Mesothelial cell of epicardium (in vitro differentiated cells): ENCODE results near the gene SEMA4C. TPM values are rescaled to one million over a fixed set of nuclear protein-coding genes. Genes with fewer than 3 reads are reported as not detected.

ENCODE experiments used
- DNase-seq, 2 experiments: peaks; one replicate each; pipeline ENCODE4 v3.0.0; 2021; ENCODE audit warnings: low spot score in 2 of 2; ENCODE audit not compliant: unreplicated experiment in 2 of 2
- H3K27ac Mint-ChIP-seq: 2 replicates; pipeline ENCODE4 v1.8.0; 2021; ENCODE audit warnings: mixed read lengths
- H3K27me3 Mint-ChIP-seq: 2 replicates; pipeline ENCODE4 v1.8.0; 2021; ENCODE audit warnings: low read depth, mixed read lengths
- H3K36me3 Mint-ChIP-seq: 2 replicates; pipeline ENCODE4 v1.8.0; 2021; ENCODE audit warnings: mixed read lengths
- H3K4me1 Mint-ChIP-seq: 2 replicates; pipeline ENCODE4 v1.8.0; 2021; ENCODE audit warnings: mixed read lengths
- H3K4me3 Mint-ChIP-seq: 2 replicates; pipeline ENCODE4 v1.8.0; 2021; ENCODE audit warnings: mild to moderate bottlenecking, moderate library complexity, mixed read lengths
- H3K9me3 Mint-ChIP-seq: 2 replicates; pipeline ENCODE4 v1.8.0; 2021; ENCODE audit warnings: mixed read lengths
- CTCF ChIP-seq: fragments of 200-600 bp; sonication (generic); IDR thresholded peaks from one replicate; pipeline ENCODE4 v1.5.0; 2021; ENCODE audit warnings: antibody characterized with exemption; ENCODE audit not compliant: unreplicated experiment
- total RNA-seq: library from RNA; stranded (reverse); gene quantifications from 3 replicates; pipeline ENCODE4 v1.2.1, GENCODE V29; 2021

The SEMA4C gene
- total RNA-seq, 1 donor from 2014 or later: 102 TPM

GRCh38 chr2:96848264-96848663 is 21.6 kb downstream of the SEMA4C start:
- TF ChIP-seq CTCF: no peak
- Mint-ChIP-seq H3K27me3 (no peaks in the 10 kb centered on the region), H3K36me3 (peaks cover 27% of the 10 kb centered on the region), H3K9me3 (no peaks in the 10 kb centered on the region), H3K4me1 (peaks cover 2% of the 10 kb centered on the region), H3K27ac (no peak overlapping the region), H3K4me3 (no peak overlapping the region)
- no peak for DNase-seq

GRCh38 chr2:96847586-96847985 is 22.3 kb downstream of the SEMA4C start:
- Mint-ChIP-seq H3K4me1 (peaks cover 4% of the 10 kb centered on the region), H3K27ac (no peak overlapping the region), H3K9me3 (no peaks in the 10 kb centered on the region), H3K27me3 (no peaks in the 10 kb centered on the region), H3K4me3 (no peak overlapping the region), H3K36me3 (peaks cover 21% of the 10 kb centered on the region)
- no peak for TF ChIP-seq CTCF
- DNase-seq: no peak

GRCh38 chr2:96846825-96847224 is 23.1 kb downstream of the SEMA4C start:
- no peak for DNase-seq
- H3K4me3 Mint-ChIP-seq: no peak overlapping the region
- TF ChIP-seq CTCF: no peak
- no peaks in the 10 kb centered on the region for H3K27me3 Mint-ChIP-seq
- H3K4me1 Mint-ChIP-seq: peaks cover 4% of the 10 kb centered on the region
- H3K9me3 Mint-ChIP-seq: no peaks in the 10 kb centered on the region
- H3K36me3 Mint-ChIP-seq: peaks cover 22% of the 10 kb centered on the region
- H3K27ac Mint-ChIP-seq: no peak overlapping the region

- no peak overlapping the region for H3K27ac Mint-ChIP-seq
- H3K4me3 Mint-ChIP-seq: no peak overlapping the region
- no peak for TF ChIP-seq CTCF
- no peaks in the 10 kb centered on the region for H3K9me3 Mint-ChIP-seq
- no peak for DNase-seq
- peaks cover 4% of the 10 kb centered on the region for H3K4me1 Mint-ChIP-seq
- H3K27me3 Mint-ChIP-seq: no peaks in the 10 kb centered on the region
- H3K36me3 Mint-ChIP-seq: peaks cover 16% of the 10 kb centered on the region
Observed at GRCh38 chr2:96844405-96844808, 25.5 kb downstream of the SEMA4C start.

GRCh38 chr2:96843538-96844268 is 26.2 kb downstream of the SEMA4C start, which contains the start of gene ANKRD23:
Gene ANKRD23, minus strand, starts transcription at chr2:96844021. Its CDS starts 29 bp downstream, at chr2:96843992.
- Mint-ChIP-seq H3K4me3 (no peak within 1 kb of the TSS), H3K27ac (no peak within 1 kb of the TSS), H3K9me3 (no peaks in the 10 kb centered on the region), H3K4me1 (peaks cover 4% of the 10 kb centered on the region), H3K36me3 (peaks cover 16% of the 10 kb centered on the region), H3K27me3 (no peaks in the 10 kb centered on the region)
- DNase-seq: no peak
- no peak for TF ChIP-seq CTCF

GRCh38 chr2:96842600-96842999 is 27.3 kb downstream of the SEMA4C start:
- peaks cover 4% of the 10 kb centered on the region for H3K4me1 Mint-ChIP-seq
- H3K4me3 Mint-ChIP-seq: no peak overlapping the region
- no peaks in the 10 kb centered on the region for H3K9me3 Mint-ChIP-seq
- DNase-seq: no peak
- TF ChIP-seq CTCF: no peak
- H3K27me3 Mint-ChIP-seq: no peaks in the 10 kb centered on the region
- no peak overlapping the region for H3K27ac Mint-ChIP-seq
- H3K36me3 Mint-ChIP-seq: peaks cover 11% of the 10 kb centered on the region
